Endodermal cell (in vitro differentiated cells): ENCODE data around the gene KCNH4. TPM values are rescaled to one million over a fixed set of nuclear protein-coding genes. Genes with fewer than 3 reads are reported as not detected.

ENCODE experiments used
- DNase-seq: peaks from one replicate; pipeline ENCODE4 v3.0.0-alpha.2; 2017
- H3K27ac ChIP-seq: 2 replicates; pipeline ENCODE4 v1.5.1; 2013; ENCODE audit warnings: mild to moderate bottlenecking, low read depth, low read length, moderate library complexity
- H3K27me3 ChIP-seq: 2 replicates; pipeline ENCODE4 v1.6.1; 2013; ENCODE audit warnings: mild to moderate bottlenecking, low read length, moderate library complexity; ENCODE audit not compliant: insufficient read depth, control insufficient read depth, poor library complexity, severe bottlenecking
- H3K36me3 ChIP-seq: 2 replicates; pipeline ENCODE4 v1.7.0; 2013; ENCODE audit warnings: mild to moderate bottlenecking, low read length, moderate library complexity; ENCODE audit not compliant: control insufficient read depth, insufficient read depth
- H3K4me1 ChIP-seq: one replicate; pipeline ENCODE4 v1.7.0; 2013; ENCODE audit warnings: low read length; ENCODE audit not compliant: control insufficient read depth, insufficient read depth
- H3K4me3 ChIP-seq: 2 replicates; pipeline ENCODE4 v1.5.1; 2013; ENCODE audit warnings: mild to moderate bottlenecking, low read length, moderate library complexity
- H3K9ac ChIP-seq: 2 replicates; pipeline ENCODE4 v1.6.1; 2013; ENCODE audit warnings: mild to moderate bottlenecking, low read length, moderate library complexity; ENCODE audit not compliant: poor library complexity, severe bottlenecking; ENCODE audit errors: extremely low read depth
- H3K9me3 ChIP-seq: 2 replicates; pipeline ENCODE4 v1.6.1; 2013; ENCODE audit warnings: mild to moderate bottlenecking, low read length, moderate library complexity; ENCODE audit not compliant: control insufficient read depth
- H3K27ac Mint-ChIP-seq: 2 replicates; pipeline ENCODE4 v1.8.0; 2020; ENCODE audit warnings: mixed read lengths
- H3K27me3 Mint-ChIP-seq: 2 replicates; pipeline ENCODE4 v1.8.0; 2021; ENCODE audit warnings: mild to moderate bottlenecking, mixed read lengths; ENCODE audit not compliant: insufficient read depth
- H3K36me3 Mint-ChIP-seq: 2 replicates; pipeline ENCODE4 v1.8.0; 2020; ENCODE audit warnings: low read depth, mixed read lengths
- H3K4me1 Mint-ChIP-seq: 2 replicates; pipeline ENCODE4 v1.8.0; 2020; ENCODE audit warnings: mixed read lengths
- H3K4me3 Mint-ChIP-seq: 2 replicates; pipeline ENCODE4 v1.8.0; 2020; ENCODE audit warnings: mild to moderate bottlenecking, moderate library complexity, mixed read lengths
- H3K9me3 Mint-ChIP-seq: 2 replicates; pipeline ENCODE4 v1.8.0; 2020; ENCODE audit warnings: mild to moderate bottlenecking, mixed read lengths
- WGBS, 2 experiments: methylation state at CpG; one replicate each; pipeline versions ENCODE4 v1.1.5 to v1.1.7; 2013; ENCODE audit warnings: missing lambda C conversion rate in 2 of 2, mixed read lengths in 1 of 2; ENCODE audit not compliant: insufficient coverage in 1 of 2, insufficient read length in 1 of 2; 5-methylcytosine and 5-hydroxymethylcytosine counted together
- total RNA-seq, 2 donors: library from RNA; stranded (reverse); fragmentation: NEBNext Ultra II Directional in 1 of 2; extraction: Animal tissue kit (Norgen Biotek cat#: 25700) in 1 of 2; gene quantifications; 2 replicates in 1 of 2; 3 replicates in 1 of 2; pipeline ENCODE4 v1.2.1, GENCODE V29; 2021
- TF ChIP-seq, protein P1 (sequence below): fragments of 200-600 bp; sonication (generic); conservative IDR thresholded peaks from 2 replicates; pipeline ENCODE4 v1.5.0; 2021; ENCODE audit warnings: antibody characterized with exemption, mild to moderate bottlenecking

The KCNH4 gene
- total RNA-seq, 2 donors from 2014 or later = not detected

DNA sequence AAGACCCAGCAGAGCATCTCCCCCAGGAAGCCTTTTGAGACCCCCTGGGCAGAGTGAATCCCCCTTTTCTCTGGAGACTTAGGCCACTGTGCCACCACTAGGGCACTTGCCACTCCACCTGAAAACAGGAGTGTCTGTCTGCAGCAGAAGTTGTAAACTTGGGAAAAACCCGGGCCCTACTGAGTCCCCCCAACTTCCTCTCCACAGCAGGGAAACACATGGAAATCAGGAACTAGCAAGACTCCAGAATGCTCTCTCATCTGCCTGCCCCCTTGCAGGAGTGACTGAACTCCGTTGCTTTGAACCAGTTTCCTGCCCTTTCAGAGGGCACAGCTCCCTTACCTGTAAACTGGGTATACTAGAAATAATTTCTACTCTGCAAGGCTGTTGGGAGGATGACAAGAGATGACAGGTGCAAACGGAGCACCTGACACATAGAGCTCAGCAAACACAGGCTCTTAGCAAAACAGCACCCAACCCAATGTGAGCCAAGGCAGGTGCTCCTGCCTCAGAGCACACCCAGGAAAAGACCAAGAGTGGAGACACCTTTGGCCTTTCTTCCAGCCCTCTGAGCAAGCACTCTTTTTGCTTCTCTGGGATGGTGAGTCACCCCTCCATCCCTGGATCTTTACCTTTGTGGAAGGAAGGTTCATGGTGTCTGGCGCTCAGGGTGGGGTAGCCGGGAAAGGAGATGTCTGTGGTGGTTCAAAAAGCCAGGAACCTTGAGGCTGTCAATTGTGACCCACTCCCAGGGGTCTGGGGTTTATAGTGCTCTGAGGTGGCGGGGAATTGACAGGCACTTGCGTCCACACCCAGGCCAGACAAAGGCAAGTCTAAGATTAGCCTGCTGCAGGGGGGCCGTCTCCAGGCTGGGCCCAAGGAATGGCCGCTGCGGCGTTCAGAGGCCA is 4.0 kb upstream of the KCNH4 start, which contains the start of gene HCRT:
Gene HCRT, minus strand, starts transcription at position 740 of the 908 bp plus-strand sequence. Its CDS starts 87 bp downstream, at position 653.
- H3K9me3 ChIP-seq = no peaks in the 10 kb centered on the region
- Mint-ChIP-seq H3K27me3 (peaks cover 60% of the 10 kb centered on the region), H3K4me3 (peak within 1 kb of the TSS; percentile 65), H3K27ac (no peak within 1 kb of the TSS), H3K36me3 (no peaks in the 10 kb centered on the region), H3K4me1 (peaks cover 8% of the 10 kb centered on the region), H3K9me3 (no peaks in the 10 kb centered on the region)
- H3K9ac ChIP-seq = no peak within 1 kb of the TSS
- no peak within 1 kb of the TSS for H3K4me3 ChIP-seq
- peaks cover 49% of the 10 kb centered on the region for H3K27me3 ChIP-seq
- TF ChIP-seq, protein P1, sequence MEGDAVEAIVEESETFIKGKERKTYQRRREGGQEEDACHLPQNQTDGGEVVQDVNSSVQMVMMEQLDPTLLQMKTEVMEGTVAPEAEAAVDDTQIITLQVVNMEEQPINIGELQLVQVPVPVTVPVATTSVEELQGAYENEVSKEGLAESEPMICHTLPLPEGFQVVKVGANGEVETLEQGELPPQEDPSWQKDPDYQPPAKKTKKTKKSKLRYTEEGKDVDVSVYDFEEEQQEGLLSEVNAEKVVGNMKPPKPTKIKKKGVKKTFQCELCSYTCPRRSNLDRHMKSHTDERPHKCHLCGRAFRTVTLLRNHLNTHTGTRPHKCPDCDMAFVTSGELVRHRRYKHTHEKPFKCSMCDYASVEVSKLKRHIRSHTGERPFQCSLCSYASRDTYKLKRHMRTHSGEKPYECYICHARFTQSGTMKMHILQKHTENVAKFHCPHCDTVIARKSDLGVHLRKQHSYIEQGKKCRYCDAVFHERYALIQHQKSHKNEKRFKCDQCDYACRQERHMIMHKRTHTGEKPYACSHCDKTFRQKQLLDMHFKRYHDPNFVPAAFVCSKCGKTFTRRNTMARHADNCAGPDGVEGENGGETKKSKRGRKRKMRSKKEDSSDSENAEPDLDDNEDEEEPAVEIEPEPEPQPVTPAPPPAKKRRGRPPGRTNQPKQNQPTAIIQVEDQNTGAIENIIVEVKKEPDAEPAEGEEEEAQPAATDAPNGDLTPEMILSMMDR = no peak
- peaks cover 4% of the 10 kb centered on the region for H3K4me1 ChIP-seq
- 77 to 84% methylated on average over 8 to 11 of the region's 11 CpGs for WGBS, 2 experiments
- peak within 1 kb of the TSS; percentile 32 for H3K27ac ChIP-seq
- H3K36me3 ChIP-seq = no peaks in the 10 kb centered on the region
- no peak for DNase-seq

DNA sequence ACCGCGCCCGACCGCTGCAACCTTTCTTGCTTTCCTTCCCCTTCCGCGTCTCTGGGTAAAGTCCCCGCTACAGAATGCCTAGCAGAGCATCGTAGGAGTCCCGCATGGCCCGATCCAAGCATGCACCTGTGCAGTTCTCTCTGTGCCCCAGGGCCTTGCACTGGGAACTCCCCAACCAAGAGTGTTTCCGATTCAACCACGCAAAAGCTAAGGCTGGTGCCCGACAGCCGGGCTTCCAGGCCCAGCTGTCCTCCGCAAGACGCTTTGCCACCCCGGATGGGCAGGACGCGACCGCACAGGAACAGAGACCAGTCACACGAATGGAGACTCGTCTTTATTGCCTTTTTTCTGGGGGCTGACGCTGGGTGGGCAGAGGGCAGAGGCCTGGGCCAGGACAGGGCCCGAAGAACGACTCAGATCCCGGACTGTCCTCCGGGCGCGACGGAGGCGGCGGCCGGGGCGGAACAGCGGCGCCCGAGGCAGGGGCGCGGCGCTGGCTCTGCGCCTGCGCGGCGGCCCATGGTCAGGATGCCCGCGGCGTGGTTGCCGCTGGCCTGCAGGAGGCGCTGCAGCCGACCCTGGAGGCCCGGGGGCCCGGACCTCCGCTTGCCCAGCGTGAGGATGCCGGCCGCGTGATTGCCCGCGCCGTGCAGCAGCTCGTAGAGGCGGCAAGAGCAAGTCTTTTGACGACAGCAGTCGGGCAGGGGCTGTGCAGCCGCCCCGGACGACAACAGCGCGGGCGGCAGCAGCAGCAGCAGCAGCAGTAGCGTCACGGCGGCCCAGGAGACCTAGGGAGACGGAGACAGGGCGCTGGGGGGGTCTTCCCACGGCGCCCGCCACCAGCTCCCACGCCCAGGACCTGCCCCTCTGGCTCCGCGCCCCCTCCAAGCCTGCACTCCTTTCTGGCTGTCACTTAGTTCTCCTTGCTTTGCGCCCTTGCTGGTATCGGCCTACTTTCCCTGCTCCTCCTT is 3.1 kb upstream of the KCNH4 start:
- Mint-ChIP-seq H3K27me3 (peaks cover 68% of the 10 kb centered on the region), H3K4me1 (peaks cover 8% of the 10 kb centered on the region), H3K27ac (no peak overlapping the region), H3K9me3 (no peaks in the 10 kb centered on the region), H3K4me3 (peak overlapping the region; percentile 65), H3K36me3 (no peaks in the 10 kb centered on the region)
- peaks cover 4% of the 10 kb centered on the region for H3K4me1 ChIP-seq
- no peaks in the 10 kb centered on the region for H3K9me3 ChIP-seq
- TF ChIP-seq, protein P1 = peak; percentile 97
- no peak overlapping the region for H3K27ac ChIP-seq
- peak; percentile 97 for DNase-seq
- H3K27me3 ChIP-seq = peaks cover 58% of the 10 kb centered on the region
- no peak overlapping the region for H3K9ac ChIP-seq
- H3K4me3 ChIP-seq = peak overlapping the region; percentile 76
- no peaks in the 10 kb centered on the region for H3K36me3 ChIP-seq
- 20 to 32% methylated on average over 44 to 83 of the region's 83 CpGs for WGBS, 2 experiments
